ENCODE measurements around the gene PYGM. TPM values are rescaled to one million over a fixed set of nuclear protein-coding genes. Genes with fewer than 3 reads are reported as not detected.

The PYGM gene
- total RNA-seq, 1 experiment from 2014 or later = 1.7 TPM

- ChIA-PET RAD21 (ENCODE audit: low non-redundant PET in 1 of 2, low total read pairs in 2 of 2, uncharacterized antibody in 2 of 2, unreplicated experiment in 2 of 2) (no interaction called here), CTCF (no interaction called here), POLR2A (interaction anchor here (1.6 kb wide), 1 partner anchor 14 kb away, joined by 5 read pairs; the partner anchor contains the start of gene SF1)
Measured at GRCh38 chr11:64764040-64764611, 4.4 kb upstream of the PYGM start.

More at GRCh38 chr11:64764040-64764611, 4.4 kb upstream of the PYGM start:
- Histone ChIP-seq H3K9me3 (ENCODE audit: control insufficient read depth in 1 of 2, insufficient read depth in 1 of 2, low read depth in 1 of 2, low read length in 2 of 2) (no peaks in the 10 kb centered on the region), H3K9me2 (ENCODE audit: insufficient read depth) (no peaks in the 10 kb centered on the region), H3K36me3 (ENCODE audit: control insufficient read depth in 1 of 2, insufficient read depth in 2 of 2, low read length in 2 of 2) (peaks cover 52 to 58% of the 10 kb centered on the region in 2 experiments), H4K20me1 (ENCODE audit: insufficient read depth) (peaks cover 22% of the 10 kb centered on the region; the same call in 1 of the 2 replicates), H3K4me1 (ENCODE audit: control insufficient read depth in 1 of 2, insufficient read depth in 2 of 2, low read length in 2 of 2) (peaks cover 0 to 5% of the 10 kb centered on the region in 2 experiments; a peak in 1 of 4 replicates), H3K27me3 (ENCODE audit: insufficient read depth, low read length) (no peaks in the 10 kb centered on the region), H3K9ac (ENCODE audit: low read length) (no peak overlapping the region), H3K27ac (ENCODE audit: low read depth, low read length) (no peak overlapping the region), H2AFZ (ENCODE audit: low read depth, low read length, poor library complexity, severe bottlenecking) (no peak overlapping the region), H3K79me2 (ENCODE audit: insufficient read depth, low read length) (peaks cover 44% of the 10 kb centered on the region), H3K4me3 (replicated peaks in 1 of 2; ENCODE audit: low read depth in 1 of 2, low read length in 2 of 2) (no peak overlapping the region), H3K4me2 (ENCODE audit: low read length) (no peak overlapping the region)
- TF ChIP-seq ZNF274 (IDR thresholded peaks at IDR 0.05; ENCODE audit: low read depth, low read length) (no peak), CBX3 (IDR thresholded peaks at IDR 0.05; ENCODE audit: low read depth) (no peak), SP1 (IDR thresholded peaks at IDR 0.05; ENCODE audit: low read depth) (no peak), CEBPB (IDR thresholded peaks at IDR 0.05; ENCODE audit: low read depth) (no peak), ZFX (IDR thresholded peaks at IDR 0.05) (no peak), ATF3 (IDR thresholded peaks at IDR 0.05) (no peak), FOSL1 (IDR thresholded peaks at IDR 0.05; ENCODE audit: low read depth) (no peak), SRF (IDR thresholded peaks at IDR 0.05; ENCODE audit: low read depth) (no peak), JUND (IDR thresholded peaks at IDR 0.05) (no peak), REST (IDR thresholded peaks at IDR 0.05; ENCODE audit: low read depth) (no peak), MAX (IDR thresholded peaks at IDR 0.05) (no peak), SIN3A (IDR thresholded peaks at IDR 0.05; ENCODE audit: low read depth) (no peak), ELF1 (IDR thresholded peaks at IDR 0.05; ENCODE audit: borderline replicate concordance, low read depth) (no peak), TCF7L2 (IDR thresholded peaks at IDR 0.05; ENCODE audit: borderline replicate concordance, extremely low read depth, insufficient read depth, insufficient read length) (no peak), EGR1 (IDR thresholded peaks at IDR 0.05; ENCODE audit: low read depth) (no peak), EZH2 (IDR thresholded peaks at IDR 0.05) (no peak), YY1 (IDR thresholded peaks at IDR 0.05; ENCODE audit: extremely low read depth, insufficient replicate concordance, low read depth, low read length) (no peak)
- DNase-seq (ENCODE audit: low read depth, low spot score) = no peak
- intact Hi-C loops (cut with micrococcal nuclease) = no loop called here
- ATAC-seq = no peak
- no TSS peak for BruUV-seq (replicated peaks)

Data from HCT116 (cell line).